Measurements from ENCODE around the gene LEMD3.

The LEMD3 gene

DNA sequence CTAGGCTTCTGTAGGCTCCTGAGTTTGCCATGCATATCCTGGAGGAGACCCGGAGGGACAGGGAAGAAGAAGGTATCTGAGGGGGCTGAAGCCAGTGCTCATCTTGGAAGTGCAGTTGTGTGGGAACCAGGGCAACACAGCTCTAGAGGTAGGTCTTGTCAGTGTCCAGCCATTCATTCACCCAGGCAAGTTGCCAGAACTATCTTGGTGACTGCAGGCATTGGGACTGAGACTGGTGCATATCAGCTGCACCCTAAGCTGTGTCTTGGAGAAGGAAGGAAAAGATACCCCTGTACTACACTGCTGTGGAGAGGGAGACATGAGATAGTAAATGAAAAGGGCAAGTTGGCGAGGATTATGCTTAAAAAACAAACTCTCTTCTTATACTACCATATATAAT lies 43.4 kb upstream of the LEMD3 start:
- TF ChIP-seq, protein P1, sequence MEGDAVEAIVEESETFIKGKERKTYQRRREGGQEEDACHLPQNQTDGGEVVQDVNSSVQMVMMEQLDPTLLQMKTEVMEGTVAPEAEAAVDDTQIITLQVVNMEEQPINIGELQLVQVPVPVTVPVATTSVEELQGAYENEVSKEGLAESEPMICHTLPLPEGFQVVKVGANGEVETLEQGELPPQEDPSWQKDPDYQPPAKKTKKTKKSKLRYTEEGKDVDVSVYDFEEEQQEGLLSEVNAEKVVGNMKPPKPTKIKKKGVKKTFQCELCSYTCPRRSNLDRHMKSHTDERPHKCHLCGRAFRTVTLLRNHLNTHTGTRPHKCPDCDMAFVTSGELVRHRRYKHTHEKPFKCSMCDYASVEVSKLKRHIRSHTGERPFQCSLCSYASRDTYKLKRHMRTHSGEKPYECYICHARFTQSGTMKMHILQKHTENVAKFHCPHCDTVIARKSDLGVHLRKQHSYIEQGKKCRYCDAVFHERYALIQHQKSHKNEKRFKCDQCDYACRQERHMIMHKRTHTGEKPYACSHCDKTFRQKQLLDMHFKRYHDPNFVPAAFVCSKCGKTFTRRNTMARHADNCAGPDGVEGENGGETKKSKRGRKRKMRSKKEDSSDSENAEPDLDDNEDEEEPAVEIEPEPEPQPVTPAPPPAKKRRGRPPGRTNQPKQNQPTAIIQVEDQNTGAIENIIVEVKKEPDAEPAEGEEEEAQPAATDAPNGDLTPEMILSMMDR (IDR thresholded peaks at IDR 0.05; ENCODE audit: low read length, missing control alignments), result no peak
- no peak overlapping the region for H3K4me3 ChIP-seq (replicated peaks; ENCODE audit: low read depth, low read length)
- no peak for DNase-seq (ENCODE audit: low read depth)

DNA sequence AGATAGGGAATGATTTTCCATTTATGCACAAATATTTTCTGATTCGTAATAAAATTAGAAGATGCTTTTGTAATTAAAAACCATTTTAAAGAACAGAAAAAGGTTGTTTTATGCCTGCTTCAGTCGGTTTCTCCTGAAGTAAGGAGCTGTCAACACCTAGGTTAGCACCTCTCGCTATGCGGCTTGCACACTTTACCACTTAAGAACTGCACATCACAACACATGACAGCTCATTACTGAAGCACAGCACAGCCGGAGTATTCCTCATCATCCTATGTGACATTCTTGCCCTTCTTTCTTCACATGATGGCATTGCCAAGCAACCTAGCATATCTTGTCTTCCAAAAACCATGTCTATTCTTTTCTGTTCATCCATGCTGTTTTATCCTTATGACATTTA lies 42.9 kb upstream of the LEMD3 start:
- TF ChIP-seq, protein P1 (IDR thresholded peaks at IDR 0.05; ENCODE audit: low read length, missing control alignments), result no peak
- no peak overlapping the region for H3K4me3 ChIP-seq (replicated peaks; ENCODE audit: low read depth, low read length)
- DNase-seq (ENCODE audit: low read depth), result no peak

DNA sequence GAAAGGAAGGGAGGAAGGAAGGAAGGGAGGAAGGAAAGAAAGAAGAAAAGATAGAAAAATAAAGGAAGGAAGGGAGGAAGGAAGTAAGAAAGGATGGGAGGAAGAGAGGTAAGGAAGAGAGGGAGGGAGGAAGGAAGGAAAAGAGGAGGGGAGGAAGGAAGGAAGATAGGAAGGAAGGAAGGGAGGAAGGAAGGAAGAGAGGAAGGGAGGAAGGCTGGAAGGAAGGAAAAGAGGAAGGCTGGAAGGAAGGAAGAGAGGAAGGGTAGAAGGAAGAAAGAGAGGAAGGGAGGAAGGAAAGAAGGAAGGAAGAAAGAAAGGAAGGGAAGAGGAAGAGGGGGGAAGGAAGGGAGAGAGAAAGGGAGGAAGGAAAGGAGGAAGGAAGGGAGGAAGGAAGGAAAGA lies 35.5 kb upstream of the LEMD3 start:
- no peak for DNase-seq (ENCODE audit: low read depth)
- TF ChIP-seq, protein P1 (IDR thresholded peaks at IDR 0.05; ENCODE audit: low read length, missing control alignments), result no peak
- H3K4me3 ChIP-seq (replicated peaks; ENCODE audit: low read depth, low read length), result no peak overlapping the region

DNA sequence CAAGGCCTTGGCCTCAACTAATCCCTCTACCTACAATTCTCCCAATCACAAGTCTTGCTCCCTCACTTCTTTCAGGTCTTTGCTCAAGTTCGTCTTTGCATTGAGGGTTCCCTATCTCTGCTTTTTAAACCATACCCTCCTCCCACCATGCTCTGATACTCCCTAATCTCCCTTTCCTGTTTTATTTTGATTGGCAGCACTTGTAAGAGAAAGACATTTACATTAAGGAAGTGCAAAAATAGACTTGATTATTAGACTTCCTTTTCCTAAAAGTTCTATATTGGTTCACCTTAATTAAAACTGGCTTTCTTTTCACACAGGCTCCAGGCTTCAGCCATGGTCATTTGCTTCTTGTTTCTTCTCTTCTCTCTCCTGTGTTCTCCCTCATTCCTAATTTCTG lies 30.0 kb upstream of the LEMD3 start:
- DNase-seq (ENCODE audit: low read depth), result no peak
- no peak overlapping the region for H3K4me3 ChIP-seq (replicated peaks; ENCODE audit: low read depth, low read length)
- TF ChIP-seq, protein P1 (IDR thresholded peaks at IDR 0.05; ENCODE audit: low read length, missing control alignments), result no peak

DNA sequence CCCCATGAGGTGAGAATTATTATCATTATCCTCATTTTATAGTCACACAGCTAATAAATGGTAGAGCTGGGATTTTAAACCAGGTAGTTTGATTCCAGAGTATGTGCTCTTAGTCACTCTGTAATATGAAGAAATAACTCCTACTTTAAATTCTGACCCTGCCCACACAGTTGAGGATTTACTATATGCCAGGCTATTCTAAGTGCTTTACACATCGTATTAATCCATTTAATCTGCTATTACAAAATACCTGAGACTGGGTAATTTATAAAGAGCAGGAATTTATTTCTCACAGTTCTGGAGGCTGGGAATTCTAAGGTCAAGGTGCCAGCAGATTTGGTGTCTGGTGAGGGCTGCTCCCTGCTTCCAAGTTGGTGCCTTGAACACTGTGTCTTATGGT lies 28.6 kb upstream of the LEMD3 start:
- no peak overlapping the region for H3K4me3 ChIP-seq (replicated peaks; ENCODE audit: low read depth, low read length)
- no peak for DNase-seq (ENCODE audit: low read depth)
- TF ChIP-seq, protein P1 (IDR thresholded peaks at IDR 0.05; ENCODE audit: low read length, missing control alignments), result no peak

DNA sequence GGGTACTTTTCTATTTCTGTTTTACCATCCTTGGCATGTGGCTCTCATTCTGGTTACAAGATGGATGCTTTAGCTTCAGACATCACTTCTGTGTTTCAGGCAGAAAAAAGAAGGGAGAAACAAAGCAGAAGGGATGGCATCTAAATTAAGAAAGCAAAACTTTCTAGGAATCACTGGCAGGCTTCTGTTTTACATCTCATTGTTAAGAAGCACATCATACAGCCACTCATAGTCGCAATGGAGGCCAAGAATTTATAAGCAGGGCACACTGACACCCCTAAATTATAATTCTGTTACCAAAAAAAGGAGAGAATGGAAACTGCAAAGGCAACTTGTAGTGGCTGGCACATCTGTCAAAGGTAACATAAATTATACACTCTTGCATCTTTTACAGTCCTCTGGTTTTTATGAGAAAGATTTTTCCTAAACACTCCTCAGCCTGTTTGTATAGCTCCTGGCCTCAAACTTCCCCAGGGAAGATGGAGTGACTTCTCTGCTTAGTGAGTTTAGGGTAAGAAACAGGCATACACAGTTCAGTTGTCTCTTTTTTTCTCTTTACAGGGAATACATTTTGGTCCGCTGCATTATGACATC lies 22.0 kb upstream of the LEMD3 start:
- no peak overlapping the region for H3K4me3 ChIP-seq (replicated peaks; ENCODE audit: low read depth, low read length)
- TF ChIP-seq, protein P1 (IDR thresholded peaks at IDR 0.05; ENCODE audit: low read length, missing control alignments), result no peak
- no peak for DNase-seq (ENCODE audit: low read depth)

DNA sequence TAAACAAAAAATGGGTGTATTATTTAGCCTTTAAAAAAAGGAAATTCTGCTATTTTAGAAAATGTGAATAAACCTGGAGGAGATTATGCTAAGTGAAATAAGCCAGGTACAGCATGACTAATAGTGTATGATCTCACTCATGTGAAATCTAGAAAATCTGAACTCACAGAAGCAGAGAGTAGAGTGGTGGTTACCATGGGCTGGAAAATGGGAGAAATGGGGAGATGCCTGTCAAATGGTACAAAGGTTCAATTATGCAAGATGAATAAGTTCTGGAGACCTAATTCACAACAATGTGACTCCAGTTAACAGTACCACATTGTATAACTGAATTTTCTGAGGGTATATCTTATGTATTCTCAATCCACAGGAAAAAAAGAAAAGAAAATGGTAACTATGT lies 17.4 kb upstream of the LEMD3 start:
- H3K4me3 ChIP-seq (replicated peaks; ENCODE audit: low read depth, low read length), result no peak overlapping the region
- DNase-seq (ENCODE audit: low read depth), result no peak
- TF ChIP-seq, protein P1 (IDR thresholded peaks at IDR 0.05; ENCODE audit: low read length, missing control alignments), result no peak

All from fibroblast of pulmonary artery (primary cell).